Activated B cell treated with CpG ODN at 0.5 μM for 24 hours (primary cell): Measurements from ENCODE around the gene MACROD2. TPM values are rescaled to one million over a fixed set of nuclear protein-coding genes. Genes with fewer than 3 reads are reported as not detected.

ENCODE experiments used
- ATAC-seq: fragments of 200-7000 bp; cut with Tn5 transposase; one replicate; pipeline ENCODE4 v1.10.0; 2021; ENCODE audit warnings: low read depth, mild to moderate bottlenecking, moderate library complexity
- CTCF ChIA-PET: fragments of 350-600 bp; sonication (Branson Sonifier 250); formaldehyde crosslinking; loops from one replicate; lab custom pipeline; 2021; ENCODE audit warnings: antibody characterized with exemption; lab: Charles Lee
- POLR2A ChIA-PET: fragments of 350-600 bp; sonication (Branson Sonifier 250); formaldehyde crosslinking; loops from one replicate; lab custom pipeline; 2021; ENCODE audit warnings: antibody characterized with exemption; lab: Charles Lee
- DNase-seq: peaks from one replicate; pipeline ENCODE4 v3.0.0; 2022
- H3K27ac Mint-ChIP-seq: one replicate; pipeline ENCODE4 v1.8.0; 2020; ENCODE audit warnings: mixed read lengths
- H3K27me3 Mint-ChIP-seq: one replicate; pipeline ENCODE4 v1.8.0; 2021; ENCODE audit warnings: mixed read lengths
- H3K36me3 Mint-ChIP-seq: one replicate; pipeline ENCODE4 v1.8.0; 2021; ENCODE audit warnings: low read depth, mixed read lengths
- H3K4me1 Mint-ChIP-seq: one replicate; pipeline ENCODE4 v1.8.0; 2021; ENCODE audit warnings: mixed read lengths
- H3K4me3 Mint-ChIP-seq: one replicate; pipeline ENCODE4 v1.8.0; 2020; ENCODE audit warnings: mild to moderate bottlenecking, mixed read lengths
- H3K9me3 Mint-ChIP-seq: one replicate; pipeline ENCODE4 v1.8.0; 2020; ENCODE audit warnings: mixed read lengths
- intact Hi-C: fragments of 100-400 bp; cut with micrococcal nuclease; formaldehyde crosslinking; loops from one replicate; pipeline ENCODE4 v1.15.1; 2024
- total RNA-seq: library from RNA; stranded (reverse); gene quantifications from 2 replicates; pipeline ENCODE4 v1.2.3, GENCODE V29; 2022
- TF ChIP-seq, protein P1 (sequence below): fragments of 200-600 bp; IDR thresholded peaks from one replicate; pipeline ENCODE4 v1.8.0; 2022; ENCODE audit warnings: antibody characterized with exemption, mild to moderate bottlenecking

MACROD2 gene
- total RNA-seq, 1 donor from 2014 or later = 55.1 TPM

- ChIA-PET CTCF (no interaction called here), POLR2A (no interaction called here)
- Mint-ChIP-seq H3K9me3 (no peaks in the 10 kb centered on the region), H3K4me1 (no peaks in the 10 kb centered on the region), H3K27ac (no peak overlapping the region), H3K36me3 (no peaks in the 10 kb centered on the region), H3K27me3 (no peaks in the 10 kb centered on the region), H3K4me3 (no peak overlapping the region)
- TF ChIP-seq, protein P1, sequence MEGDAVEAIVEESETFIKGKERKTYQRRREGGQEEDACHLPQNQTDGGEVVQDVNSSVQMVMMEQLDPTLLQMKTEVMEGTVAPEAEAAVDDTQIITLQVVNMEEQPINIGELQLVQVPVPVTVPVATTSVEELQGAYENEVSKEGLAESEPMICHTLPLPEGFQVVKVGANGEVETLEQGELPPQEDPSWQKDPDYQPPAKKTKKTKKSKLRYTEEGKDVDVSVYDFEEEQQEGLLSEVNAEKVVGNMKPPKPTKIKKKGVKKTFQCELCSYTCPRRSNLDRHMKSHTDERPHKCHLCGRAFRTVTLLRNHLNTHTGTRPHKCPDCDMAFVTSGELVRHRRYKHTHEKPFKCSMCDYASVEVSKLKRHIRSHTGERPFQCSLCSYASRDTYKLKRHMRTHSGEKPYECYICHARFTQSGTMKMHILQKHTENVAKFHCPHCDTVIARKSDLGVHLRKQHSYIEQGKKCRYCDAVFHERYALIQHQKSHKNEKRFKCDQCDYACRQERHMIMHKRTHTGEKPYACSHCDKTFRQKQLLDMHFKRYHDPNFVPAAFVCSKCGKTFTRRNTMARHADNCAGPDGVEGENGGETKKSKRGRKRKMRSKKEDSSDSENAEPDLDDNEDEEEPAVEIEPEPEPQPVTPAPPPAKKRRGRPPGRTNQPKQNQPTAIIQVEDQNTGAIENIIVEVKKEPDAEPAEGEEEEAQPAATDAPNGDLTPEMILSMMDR = no peak
- ATAC-seq (no peak), DNase-seq (no peak)
- intact Hi-C loops = no loop called here
These were observed 1490.2 kb downstream of the MACROD2 start for GRCh38 chr20:15485519-15485918.

GRCh38 chr20:15487030-15487429, 1491.7 kb downstream of the MACROD2 start:
- TF ChIP-seq, protein P1 = no peak
- no peaks in the 10 kb centered on the region for H3K27me3 Mint-ChIP-seq
- no peak overlapping the region for H3K27ac Mint-ChIP-seq
- ChIA-PET CTCF (no interaction called here), POLR2A (no interaction called here)
- no peaks in the 10 kb centered on the region for H3K9me3 Mint-ChIP-seq
- no peaks in the 10 kb centered on the region for H3K36me3 Mint-ChIP-seq
- no peak for ATAC-seq
- no peak for DNase-seq
- no peaks in the 10 kb centered on the region for H3K4me1 Mint-ChIP-seq
- no peak overlapping the region for H3K4me3 Mint-ChIP-seq
- intact Hi-C loops = no loop called here

DNA sequence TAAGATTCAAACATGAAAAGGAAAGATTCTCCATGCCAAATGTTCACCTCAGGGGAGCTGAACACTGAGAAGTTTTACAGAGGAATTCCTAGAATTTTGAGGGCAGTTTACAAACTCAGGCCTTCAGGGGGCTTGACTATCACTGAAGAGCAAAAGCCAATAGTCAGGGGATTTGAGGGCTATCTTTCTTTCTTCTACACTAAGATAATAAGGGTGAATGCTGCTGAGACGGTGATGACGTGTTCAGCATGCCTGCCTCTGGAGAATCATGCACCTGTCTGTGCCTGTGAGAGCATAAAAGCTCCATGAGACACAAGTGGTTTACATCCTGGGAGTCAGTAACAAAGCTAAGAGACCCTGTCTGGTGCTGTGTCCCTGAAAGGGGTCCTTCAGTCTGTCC, 1492.4 kb downstream of the MACROD2 start:
- H3K4me3 Mint-ChIP-seq = no peak overlapping the region
- ChIA-PET CTCF (no interaction called here), POLR2A (no interaction called here)
- H3K27ac Mint-ChIP-seq = no peak overlapping the region
- TF ChIP-seq, protein P1 = no peak
- H3K9me3 Mint-ChIP-seq = no peaks in the 10 kb centered on the region
- no peaks in the 10 kb centered on the region for H3K36me3 Mint-ChIP-seq
- intact Hi-C loops = no loop called here
- no peak for DNase-seq
- ATAC-seq = no peak
- H3K4me1 Mint-ChIP-seq = no peaks in the 10 kb centered on the region
- no peaks in the 10 kb centered on the region for H3K27me3 Mint-ChIP-seq

DNA sequence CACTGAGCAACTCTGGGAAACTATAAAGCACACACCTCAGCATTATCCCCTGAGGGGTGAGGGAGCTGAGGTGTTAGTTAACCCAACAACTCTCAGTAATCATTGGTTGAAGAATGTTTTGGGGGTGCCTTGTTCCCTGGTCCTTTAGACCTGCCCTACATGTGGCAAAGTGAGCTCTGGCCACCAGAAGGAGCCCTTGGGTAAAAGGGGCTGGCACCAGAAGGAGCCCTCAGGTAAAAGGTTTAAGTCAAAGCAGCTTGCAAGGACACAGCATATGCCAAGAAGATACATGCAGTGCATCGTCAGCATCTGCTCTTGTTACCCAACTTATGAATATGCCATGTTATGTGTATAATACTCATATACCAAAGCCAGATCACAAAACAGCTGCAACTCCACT, 1496.3 kb downstream of the MACROD2 start:
- TF ChIP-seq, protein P1 = no peak
- ATAC-seq = no peak
- H3K36me3 Mint-ChIP-seq = no peaks in the 10 kb centered on the region
- H3K27me3 Mint-ChIP-seq = no peaks in the 10 kb centered on the region
- H3K4me3 Mint-ChIP-seq = no peak overlapping the region
- no peak for DNase-seq
- no peak overlapping the region for H3K27ac Mint-ChIP-seq
- intact Hi-C loops = loop anchor here (1.0 to 2.0 kb wide), 2 partner anchors 439 to 985 kb away; no protein-coding TSS in a partner anchor
- no peaks in the 10 kb centered on the region for H3K9me3 Mint-ChIP-seq
- POLR2A ChIA-PET = no interaction called here
- H3K4me1 Mint-ChIP-seq = no peaks in the 10 kb centered on the region
- CTCF ChIA-PET = interaction anchor here (1.5 kb wide), 1 partner anchor 984 kb away, joined by 7 read pairs; no protein-coding TSS in a partner anchor

DNA sequence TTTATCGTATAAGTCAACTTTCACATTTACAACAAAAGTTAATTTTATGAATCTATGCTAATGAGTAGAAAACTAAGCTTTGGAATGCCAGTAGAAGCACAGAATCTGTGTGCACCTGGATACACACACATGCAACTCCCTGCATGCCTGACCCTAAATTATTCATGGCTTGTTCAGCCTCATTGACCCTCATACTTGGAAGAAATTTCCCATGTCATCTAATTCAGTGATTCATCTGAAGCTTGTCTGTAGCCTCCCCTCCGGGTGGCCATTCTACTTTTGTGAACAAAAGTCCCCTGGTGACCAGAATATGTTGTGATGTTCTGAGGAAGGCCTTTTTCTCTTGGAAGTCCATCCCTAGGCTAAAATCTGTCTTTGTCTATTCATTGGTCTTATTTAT, 1499.5 kb downstream of the MACROD2 start:
- TF ChIP-seq, protein P1 = no peak
- ATAC-seq (no peak), DNase-seq (no peak)
- intact Hi-C loops = no loop called here
- H3K27me3 Mint-ChIP-seq = peaks cover 2% of the 10 kb centered on the region
- H3K4me1 Mint-ChIP-seq = no peaks in the 10 kb centered on the region
- CTCF ChIA-PET = no interaction called here
- H3K4me3 Mint-ChIP-seq = no peak overlapping the region
- no peaks in the 10 kb centered on the region for H3K9me3 Mint-ChIP-seq
- no peak overlapping the region for H3K27ac Mint-ChIP-seq
- no peaks in the 10 kb centered on the region for H3K36me3 Mint-ChIP-seq
- POLR2A ChIA-PET = no interaction called here
